Measurements from ENCODE around the gene SAMD10.
"Not testable (repeated sequence)": the region's sequence is repeated elsewhere in the genome, so short reads cannot be mapped to it uniquely, and the experiment has no call there.

Gene SAMD10

GRCh38 chr20:63968136-63968927 lies 11.1 kb downstream of the SAMD10 start:
- DNase-seq: no peak

GRCh38 chr20:63967330-63968135 lies 11.9 kb downstream of the SAMD10 start:
- no peak for DNase-seq

GRCh38 chr20:63966944-63967322 lies 12.5 kb downstream of the SAMD10 start:
- no peak for DNase-seq

GRCh38 chr20:63966172-63966943 lies 13.1 kb downstream of the SAMD10 start:
- DNase-seq: no peak

- no peak for DNase-seq
Observed at GRCh38 chr20:63964412-63964811, 15.0 kb downstream of the SAMD10 start.

- DNase-seq: no peak
Observed at GRCh38 chr20:63963784-63964301, 15.6 kb downstream of the SAMD10 start.

- DNase-seq: no peak
Observed at GRCh38 chr20:63963348-63963741, 16.1 kb downstream of the SAMD10 start.

GRCh38 chr20:63962426-63963347 lies 16.8 kb downstream of the SAMD10 start:
- DNase-seq: no peak

- no peak for DNase-seq
Observed at GRCh38 chr20:63961664-63962425, 17.6 kb downstream of the SAMD10 start.

- not testable (repeated sequence) for DNase-seq
Observed at GRCh38 chr20:63960654-63961621, 18.5 kb downstream of the SAMD10 start.

GRCh38 chr20:63959699-63960075 lies 19.8 kb downstream of the SAMD10 start:
- no peak for DNase-seq

GRCh38 chr20:63958964-63959698 lies 20.3 kb downstream of the SAMD10 start:
- DNase-seq: no peak

- no peak for DNase-seq
Observed at GRCh38 chr20:63958471-63958870, 21.0 kb downstream of the SAMD10 start.

GRCh38 chr20:63957690-63958441 lies 21.6 kb downstream of the SAMD10 start:
- DNase-seq: peak; percentile 88

- peak; percentile 95 for DNase-seq
Observed at GRCh38 chr20:63957004-63957689, 22.3 kb downstream of the SAMD10 start.

- DNase-seq: no peak
Observed at GRCh38 chr20:63956664-63957003, 22.8 kb downstream of the SAMD10 start.

GRCh38 chr20:63955827-63956663 lies 23.4 kb downstream of the SAMD10 start, which contains the start of gene UCKL1:
Gene UCKL1, minus strand, starts transcription at chr20:63956416. Its CDS starts 44 bp downstream, at chr20:63956372.
- DNase-seq: peak; percentile 97

Data from DMS53 (cell line).